ENCODE measurements around the gene AANAT.

The AANAT gene

DNA sequence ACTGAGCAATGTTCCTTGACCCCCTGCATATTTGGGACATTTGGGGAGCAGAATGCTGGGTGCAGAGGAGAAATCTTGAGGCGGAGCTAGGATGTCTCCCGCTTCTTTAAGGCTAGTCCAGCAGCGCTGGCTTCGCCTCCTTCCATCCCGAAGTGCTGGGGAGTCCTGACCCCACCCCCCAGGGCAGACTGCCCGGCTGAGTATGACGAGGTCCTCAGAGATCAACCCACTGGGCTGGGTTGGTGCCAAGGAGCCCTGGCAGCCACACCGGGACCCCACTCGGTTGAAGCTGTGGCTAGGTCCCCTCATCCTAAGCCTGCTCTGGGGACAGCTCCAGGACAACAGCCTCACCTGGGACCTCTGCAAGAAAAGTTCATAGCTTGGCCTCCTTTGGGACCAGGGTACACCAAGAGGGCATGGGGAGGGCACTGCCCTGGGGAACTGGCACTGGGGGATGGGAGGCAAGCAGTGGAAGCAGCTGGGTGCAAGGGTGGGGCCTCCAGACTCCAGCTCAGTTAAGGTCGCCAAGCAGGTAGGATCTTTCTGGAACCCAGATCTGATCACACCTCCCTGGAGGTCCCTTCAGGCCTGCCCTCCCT lies 22.8 kb downstream of the AANAT start:
- no peak for DNase-seq (ENCODE audit: low read depth)

DNA sequence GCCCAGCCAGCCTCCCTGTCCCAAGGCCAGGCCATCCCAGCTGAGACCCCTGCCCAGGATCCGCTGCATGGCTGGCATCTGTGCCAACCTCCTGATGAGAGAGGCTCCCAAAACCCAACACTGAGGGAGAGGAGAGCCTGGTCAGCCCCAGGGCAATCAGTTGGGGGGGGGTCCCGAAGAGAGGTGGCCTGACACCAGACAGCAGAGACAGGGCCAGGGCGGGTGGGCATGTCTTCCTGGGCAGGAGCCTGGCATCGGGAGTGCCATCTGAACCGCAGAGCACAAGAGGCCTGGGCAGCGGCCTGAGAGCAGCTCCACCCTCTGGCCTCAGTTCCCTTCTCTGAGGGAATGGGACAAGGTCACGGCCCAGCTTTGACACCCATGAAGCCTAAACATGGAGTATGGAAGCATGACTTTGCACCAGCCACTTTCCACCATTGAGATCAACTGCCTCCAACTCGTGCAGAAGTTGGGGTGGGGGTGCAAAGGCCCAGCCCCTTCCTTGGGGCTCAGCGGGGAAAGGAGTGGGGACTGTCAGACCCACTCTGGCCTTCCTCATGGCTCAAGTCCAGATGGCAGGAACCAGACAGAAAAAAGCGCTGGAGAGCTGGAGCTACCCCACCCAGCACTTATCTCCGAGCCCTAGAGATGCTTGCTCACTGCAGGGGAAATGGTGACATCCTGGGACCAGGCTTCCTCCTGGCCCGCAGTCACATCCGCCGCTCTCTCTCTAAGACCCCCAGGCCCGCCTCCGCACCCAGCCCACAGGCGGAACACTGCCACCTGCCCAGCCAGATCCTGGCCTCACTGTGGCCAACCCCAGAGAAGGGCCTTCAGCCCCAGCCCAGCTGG lies 24.1 kb downstream of the AANAT start:
- DNase-seq (ENCODE audit: low read depth), result no peak

DNA sequence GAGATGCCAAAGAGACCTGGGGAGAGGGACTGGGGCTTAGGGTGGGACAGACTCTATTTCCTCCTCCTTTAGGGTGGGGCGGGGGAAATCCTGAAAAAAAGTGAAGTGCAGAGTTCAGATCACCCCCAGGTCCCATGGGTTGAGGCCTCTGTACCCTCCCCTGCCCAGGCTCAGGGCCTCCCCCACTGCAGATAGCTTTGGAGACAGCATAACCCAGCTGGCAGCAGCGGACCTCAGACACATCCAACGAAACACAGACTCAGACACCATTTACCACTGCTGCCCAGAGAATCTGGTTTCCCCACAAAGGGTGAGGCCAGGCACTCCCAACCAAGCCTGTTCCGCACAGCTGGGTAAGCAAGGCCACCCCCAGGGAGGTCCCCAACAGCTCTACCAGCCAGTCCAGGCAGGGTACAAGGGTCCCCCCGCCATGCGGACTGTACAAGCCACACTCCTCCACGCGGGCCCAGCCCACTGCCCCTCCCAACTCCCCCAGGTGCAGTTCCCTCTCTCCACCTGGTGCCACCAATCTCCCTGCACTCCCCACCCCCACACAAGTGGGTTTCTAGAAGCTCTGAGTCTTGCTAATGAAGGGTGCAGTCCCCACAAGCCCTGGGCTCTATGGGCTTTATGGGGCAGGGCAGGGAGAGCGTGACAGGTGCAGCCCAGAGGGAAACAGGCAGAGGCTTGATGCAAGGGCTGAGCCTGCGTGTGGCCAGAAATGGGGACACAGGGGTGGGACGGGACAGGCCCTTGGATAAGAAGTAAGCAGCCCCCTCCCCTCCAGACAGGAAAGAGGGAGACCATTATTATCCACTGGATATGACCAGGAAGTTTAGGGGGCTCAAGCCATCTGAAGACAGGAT lies 25.0 kb downstream of the AANAT start:
- no peak for DNase-seq (ENCODE audit: low read depth)

DNA sequence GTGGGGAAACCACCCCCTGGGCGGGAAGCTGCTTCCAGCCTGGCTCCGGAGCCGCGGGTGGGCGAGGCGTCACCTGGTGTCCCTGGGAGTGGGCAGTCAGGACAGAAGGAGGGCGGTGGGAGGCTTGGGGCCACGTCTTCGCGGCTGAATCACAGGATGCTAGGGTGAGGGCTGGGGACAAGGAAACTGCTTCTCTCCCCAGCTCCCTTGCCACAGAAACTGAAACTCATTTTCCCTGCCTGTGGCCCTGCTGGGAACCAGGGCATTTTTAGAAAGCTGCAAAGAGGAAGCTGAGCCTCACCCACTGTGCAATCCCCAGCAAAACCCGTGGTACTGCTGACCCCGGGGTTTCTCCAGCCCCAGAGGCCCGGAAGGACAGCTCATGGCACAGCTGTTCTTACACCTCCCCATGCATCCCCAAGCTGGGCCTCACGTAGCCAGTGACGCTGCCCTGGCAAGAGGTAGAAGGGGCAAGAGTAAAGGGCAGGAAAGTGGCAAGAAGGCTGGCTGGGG lies 25.6 kb downstream of the AANAT start:
- DNase-seq (ENCODE audit: low read depth), result peak; percentile 93

DNA sequence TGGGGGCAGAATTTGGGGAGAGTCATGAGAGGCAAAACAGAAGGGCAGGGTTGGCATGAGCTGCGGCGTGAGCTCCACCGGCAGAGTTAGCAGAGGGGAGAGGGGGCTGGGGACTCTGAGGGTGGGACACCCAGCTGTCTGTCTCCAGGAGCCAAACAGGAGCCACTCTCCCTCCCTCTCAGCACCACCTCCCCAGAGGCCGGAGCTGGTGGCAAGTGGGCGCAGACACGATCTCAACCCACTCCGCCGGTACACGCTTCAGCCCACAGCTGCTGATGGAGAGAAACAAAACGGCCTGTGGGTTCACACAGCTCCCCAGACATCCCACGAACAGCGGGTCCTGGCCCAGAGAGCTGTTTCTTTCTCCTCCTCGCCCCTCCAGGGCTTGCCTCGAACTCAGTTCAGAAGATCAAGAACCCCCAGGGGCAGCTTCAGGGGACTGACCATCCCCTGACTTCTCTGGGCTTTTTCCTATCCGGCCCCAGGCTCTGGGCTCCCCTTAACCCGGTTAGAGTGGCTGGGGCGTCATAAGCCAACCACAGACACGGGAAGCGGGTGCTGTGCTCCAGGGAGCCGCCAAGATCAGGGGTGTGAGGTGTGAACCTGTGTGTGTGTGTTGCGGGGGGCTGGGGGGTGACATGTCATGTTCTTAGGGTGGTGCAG lies 26.2 kb downstream of the AANAT start:
- DNase-seq (ENCODE audit: low read depth), result peak; percentile 38

DNA sequence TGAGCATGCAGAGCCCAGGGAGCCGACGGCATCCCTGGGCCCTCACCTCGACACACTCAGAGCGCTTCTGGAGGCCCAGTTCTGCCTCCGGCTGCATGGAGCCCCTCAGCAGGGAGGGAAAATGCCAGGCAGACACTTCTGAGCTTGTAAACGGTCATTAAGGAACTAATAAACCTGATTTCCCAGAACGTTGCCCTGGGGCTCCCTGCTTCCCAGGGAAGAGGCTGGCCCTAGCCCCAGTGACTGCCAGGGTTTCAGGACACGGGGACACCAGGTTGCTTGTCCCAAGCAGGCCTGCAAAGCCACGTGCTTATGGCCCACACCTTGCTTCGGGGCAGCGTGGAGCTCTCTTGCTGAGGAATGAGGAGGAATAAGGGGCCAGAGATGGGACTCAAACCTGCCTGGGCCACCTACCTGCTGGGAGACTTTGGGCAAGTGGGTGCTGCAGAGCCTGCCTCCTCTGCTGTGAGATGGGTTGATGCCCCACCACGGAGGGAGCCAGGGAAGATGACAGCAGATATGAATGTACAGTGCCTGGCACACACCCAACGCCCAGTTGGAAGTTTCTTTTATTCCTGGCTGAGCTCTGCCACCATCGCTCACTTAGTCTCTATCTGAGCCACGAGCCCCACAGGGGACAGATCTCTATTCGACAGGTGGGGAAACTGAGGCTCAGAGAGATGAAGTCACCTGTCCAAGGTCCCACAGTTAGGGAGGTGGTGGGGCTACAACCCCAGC lies 28.4 kb downstream of the AANAT start:
- DNase-seq (ENCODE audit: low read depth), result no peak

DNA sequence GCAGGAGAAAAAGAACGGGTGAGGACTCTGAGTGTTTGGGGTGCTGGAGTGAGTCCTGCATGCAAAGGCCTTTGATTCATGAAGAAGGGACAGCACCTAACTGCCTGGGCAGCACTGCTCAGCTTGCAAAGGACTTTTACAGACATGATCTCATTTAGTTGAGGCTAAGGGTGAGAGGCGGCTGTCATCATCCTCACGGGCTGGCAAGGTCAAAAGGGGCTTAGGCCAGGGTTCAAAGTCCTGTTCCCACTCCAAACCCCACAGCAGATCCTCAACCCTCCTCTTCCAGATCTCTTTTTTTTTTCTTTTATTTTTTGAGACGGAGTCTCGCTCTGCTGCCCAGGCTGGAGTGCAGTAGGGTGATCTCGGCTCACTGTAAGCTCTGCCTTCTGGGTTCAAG lies 29.1 kb downstream of the AANAT start:
- DNase-seq (ENCODE audit: low read depth), result no peak

DNA sequence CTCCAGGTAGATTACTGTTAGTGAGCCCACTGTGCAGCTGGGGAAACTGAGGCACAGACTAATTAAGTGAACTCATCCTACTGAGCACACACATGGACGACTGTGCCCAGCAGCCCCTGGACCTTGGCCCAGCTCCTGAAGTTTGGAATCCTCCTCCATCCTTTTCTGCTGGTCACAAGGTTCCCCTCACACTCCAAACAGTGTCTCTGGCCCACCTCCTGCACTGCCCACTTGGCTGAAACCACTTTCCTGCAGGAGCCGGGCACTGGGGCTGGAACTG lies 30.2 kb downstream of the AANAT start:
- no peak for DNase-seq (ENCODE audit: low read depth)

DNA sequence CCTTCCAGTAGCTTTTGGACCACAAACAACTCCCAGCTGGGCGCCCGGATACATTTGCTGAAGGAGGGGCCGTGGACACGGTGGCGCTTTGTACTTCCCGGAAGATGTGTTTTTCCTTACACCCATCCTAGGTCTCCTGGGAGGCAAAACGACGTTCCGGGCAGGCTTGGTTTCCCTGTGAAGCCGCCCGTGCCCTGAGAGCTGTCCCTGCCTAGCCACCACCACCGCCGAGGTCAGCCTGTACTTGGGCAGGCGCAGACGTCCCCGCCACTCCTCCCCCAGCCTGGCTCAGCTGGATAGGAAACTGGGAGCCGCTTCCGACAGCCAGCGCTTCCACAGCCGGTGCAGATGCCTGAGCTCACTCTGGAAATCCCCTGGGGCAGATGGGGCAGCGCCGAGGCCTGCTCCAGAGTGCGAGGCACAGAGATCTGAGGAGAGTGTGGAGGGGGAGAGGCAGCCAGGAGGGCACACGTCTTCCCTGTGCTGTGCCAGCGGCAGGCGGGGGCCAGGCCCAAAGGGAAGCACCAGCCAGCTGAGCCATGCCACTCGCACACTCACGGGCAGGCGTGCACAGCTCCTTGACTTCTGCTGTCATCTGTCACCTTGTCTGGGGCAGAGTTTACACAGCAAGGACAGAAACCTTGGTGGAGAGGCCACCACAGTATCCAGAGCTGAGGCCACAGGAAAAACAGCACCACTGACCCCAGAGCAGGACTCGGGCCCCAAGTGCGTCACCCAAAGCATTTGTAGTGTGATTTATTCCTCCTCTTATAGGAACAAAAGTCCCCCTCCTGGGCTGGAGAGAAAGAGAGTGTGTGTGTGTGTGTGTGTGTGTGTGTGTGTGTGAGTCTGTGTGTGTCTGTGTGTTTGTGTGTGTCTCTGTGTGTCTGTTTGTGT lies 30.8 kb downstream of the AANAT start:
- peak; percentile 96 for DNase-seq (ENCODE audit: low read depth)

DNA sequence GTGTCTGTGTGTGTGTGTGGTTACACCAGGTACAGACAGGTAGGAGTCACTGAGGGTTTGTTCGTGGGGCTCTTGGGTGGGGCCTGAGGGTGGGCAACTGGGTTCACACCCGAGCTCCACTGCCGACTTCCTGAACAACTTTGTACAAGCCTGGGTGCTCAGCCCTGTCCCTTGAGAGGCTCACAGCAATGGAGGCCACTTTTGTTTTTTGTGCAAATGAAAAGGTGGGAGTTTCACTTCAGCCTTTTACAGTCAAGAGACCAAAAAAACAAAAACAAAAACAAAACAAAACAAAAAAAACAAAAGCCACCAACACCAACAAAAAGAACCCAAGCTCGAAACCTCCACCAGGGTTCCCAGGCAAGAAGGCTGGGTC lies 31.5 kb downstream of the AANAT start:
- DNase-seq (ENCODE audit: low read depth), result no peak

DNA sequence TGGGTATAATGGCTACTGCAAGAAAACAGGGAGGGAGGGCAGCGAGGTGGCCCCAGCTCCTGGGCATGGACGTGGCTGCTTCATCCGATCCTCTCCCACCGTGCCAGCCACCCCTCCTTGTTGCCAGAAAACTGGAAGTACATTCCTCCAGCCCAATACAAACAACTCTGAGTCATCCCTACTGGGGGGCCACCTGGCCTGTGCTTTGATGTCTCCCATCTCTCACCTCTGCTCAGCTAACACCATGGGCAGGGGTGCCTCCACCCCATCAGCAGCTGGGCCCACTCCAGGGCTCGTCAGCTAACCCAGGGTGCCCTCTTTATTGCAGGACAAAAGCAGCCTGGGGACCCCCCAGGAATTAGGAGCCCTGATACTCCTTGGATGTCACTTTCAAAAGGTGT lies 31.9 kb downstream of the AANAT start:
- DNase-seq (ENCODE audit: low read depth), result peak; percentile 58

DNA sequence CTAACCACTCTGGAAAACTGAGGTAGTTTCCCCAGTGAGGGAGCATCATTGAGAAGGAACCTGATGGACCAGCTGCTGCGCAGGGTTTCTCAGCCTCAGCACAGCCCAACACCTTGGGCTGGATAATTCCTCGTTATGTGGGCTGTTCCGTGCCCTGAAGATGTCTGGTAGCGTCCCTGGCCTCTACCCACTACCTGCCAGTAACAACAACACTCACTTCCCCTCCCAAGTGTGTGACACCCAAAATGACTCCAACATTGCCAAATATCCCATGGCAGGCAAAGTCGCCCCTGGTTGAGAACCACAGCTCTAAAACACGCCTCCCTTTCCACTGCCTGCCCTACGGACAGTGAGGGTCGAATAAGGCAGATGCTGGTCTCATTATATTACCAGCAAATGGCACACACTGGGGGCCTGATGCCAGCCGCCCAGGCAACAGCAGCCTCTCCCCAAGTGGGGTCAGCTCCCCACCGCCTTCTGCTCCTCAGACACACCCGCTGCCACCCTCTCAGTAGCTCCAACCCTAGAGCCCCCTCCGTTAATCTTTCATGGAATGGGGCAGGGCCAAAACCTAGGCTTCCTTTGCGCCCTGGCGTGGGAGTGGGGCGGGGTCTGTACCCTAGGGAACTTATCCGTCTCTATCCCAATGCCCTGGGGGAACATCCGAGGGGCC lies 32.8 kb downstream of the AANAT start:
- peak; percentile 42 for DNase-seq (ENCODE audit: low read depth)

DNA sequence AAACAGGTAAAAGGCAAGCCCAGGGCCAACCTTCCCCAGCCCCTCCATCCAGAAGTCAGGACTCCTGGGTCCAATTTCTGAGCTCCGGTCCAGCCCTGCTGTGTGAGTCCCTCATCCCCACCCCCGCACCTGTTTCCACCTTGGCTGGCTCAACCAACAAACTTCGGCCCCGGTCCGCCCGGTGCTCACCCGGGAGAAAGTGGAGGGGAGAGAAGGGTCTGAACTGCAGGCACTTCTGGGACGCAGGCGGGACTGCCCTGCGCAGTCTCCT lies 33.3 kb downstream of the AANAT start:
- no peak for DNase-seq (ENCODE audit: low read depth)

DNA sequence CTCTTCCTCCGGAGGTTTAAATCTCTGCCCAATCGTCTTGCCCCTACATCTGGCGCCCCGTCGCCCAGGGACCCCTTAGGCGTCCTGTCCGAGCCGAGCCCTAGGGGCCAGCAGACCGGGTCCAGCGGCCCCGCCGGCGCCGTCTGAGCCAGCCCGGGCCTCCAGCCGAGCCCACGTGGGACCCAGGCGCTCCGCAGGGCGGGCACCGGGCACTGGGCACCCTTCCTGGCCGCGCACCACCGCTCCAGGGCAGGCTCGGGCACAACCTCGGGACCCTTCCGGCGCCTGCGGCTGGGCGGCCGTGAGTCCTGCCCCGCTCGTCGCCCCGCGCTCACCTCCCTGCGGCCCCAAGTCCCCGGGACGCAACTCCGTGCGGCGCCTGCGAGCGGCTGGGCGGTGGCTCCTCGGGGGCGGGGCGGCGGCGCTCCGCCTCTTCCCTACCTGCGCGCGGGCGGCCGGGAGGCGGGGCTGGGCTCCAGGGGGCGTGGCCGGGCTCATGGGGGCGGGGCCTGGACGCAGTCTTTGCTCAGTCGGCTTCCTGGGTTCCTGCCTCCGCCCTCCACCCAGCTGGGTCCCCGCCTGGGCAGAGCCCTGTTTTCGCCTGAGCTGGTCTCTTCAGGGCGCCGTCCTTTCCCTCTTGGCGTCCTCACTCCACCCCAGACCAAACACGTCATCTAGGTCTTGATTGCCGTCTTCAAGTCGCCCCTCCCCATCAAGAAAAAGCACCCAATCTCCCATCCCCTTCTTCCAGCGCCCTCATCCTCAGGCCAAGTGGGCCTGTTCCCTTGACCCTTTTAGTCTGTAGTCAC lies 33.8 kb downstream of the AANAT start, which contains the start of gene RHBDF2:
RHBDF2 (minus strand) TSS at position 406 of the 809 bp plus-strand sequence. CDS start 19,899 bp downstream, outside the sequence.
- DNase-seq (ENCODE audit: low read depth), result peak; percentile 84

DNA sequence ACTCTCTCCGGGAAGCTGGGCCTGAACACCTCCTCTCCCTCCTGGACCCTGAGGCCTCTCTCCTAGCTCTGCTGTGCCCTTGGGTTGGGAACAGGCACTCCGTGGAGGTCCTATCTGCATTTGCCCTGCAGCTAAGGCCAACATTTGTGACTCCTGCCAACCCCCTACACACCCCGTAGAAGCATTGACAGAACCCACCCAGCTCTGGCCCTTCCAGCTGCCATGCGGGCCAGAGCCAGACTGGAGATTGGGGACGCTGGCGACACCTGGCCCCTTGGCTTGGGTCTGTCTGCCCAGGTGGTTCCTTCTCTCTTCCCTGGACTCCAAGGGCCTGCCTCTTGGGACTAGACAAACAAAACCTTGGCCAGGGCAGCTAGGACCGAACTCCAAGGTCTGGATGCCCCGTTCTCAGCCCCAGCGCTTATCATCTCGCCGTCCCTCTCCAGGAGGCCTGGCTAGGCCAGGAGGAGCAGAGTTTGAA lies 34.5 kb downstream of the AANAT start:
- no peak for DNase-seq (ENCODE audit: low read depth)

DNA sequence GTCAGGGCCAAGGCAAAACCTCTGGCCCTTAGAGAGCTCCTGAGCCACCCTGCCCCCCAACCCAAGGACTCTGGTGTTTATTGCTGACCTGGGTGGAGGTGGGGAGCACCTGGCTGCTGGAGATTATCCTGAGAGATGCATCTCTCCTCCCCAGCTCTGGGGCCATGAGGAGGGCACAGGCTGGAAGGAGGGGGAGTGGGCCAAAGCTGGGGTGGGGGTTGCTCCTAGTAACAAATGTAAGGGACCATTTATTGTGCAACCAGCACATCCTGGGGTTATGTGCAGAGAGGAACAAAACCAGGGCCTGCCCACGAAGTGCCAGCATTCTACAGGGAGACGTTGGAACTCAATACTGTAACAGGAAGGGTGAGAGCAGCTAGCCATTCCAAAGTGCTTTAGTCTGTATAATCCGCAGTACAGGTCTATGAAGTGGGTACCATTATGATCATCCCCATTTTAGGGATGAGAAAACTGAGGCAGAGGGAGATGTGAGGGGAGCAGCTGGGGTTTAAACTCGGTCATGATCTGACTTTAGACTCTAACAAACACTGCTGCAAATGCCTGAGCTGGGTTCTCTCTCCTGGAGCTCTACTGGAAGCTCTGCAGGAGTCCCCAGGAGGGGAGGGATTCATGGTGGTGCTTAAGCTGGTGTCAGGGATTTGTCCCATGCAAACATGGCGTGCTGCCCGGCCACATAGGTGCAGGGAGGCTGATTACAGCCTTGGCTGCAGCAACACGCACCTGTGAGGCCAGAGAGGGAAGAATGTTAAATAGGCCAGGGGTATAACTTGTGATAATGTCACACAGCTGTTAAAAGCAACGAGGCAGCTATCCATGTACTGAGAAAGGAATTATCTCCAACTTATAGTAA lies 35.2 kb downstream of the AANAT start:
- no peak for DNase-seq (ENCODE audit: low read depth)

DNA sequence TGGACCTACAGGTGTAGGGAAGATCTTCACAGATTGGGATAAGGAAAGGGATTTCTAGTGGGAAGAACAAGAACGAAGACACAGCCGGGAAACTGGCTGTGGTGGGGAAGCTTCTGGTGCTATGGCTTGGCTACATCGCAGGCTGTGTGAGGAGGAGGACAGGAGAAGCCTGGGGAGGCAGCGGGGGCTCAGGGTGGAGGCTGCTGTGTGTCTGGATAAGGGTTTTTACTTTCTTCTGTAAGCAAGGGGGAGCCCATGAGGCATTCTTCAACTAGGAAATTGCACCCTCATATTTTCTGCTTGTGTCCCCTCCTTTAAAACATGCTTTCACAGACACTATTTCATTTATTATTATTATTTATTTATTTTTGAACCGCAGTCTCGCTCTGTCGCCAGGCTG lies 36.7 kb downstream of the AANAT start:
- peak; percentile 54 for DNase-seq (ENCODE audit: low read depth)

Data from ELR (cell line).